HEK293 (cell line): ENCODE measurements around the gene ADAMTS4.

Experiments used
- CTCF ChIA-PET: fragments of 350-600 bp; formaldehyde crosslinking; extraction: SDS; loops from one replicate; lab custom pipeline; 2021; ENCODE audit warnings: antibody characterized with exemption; lab: Yijun Ruan, JAX
- POLR2A ChIA-PET: fragments of 300-600 bp; formaldehyde crosslinking; extraction: SDS; loops from one replicate; lab custom pipeline; 2020; ENCODE audit warnings: antibody characterized with exemption, inconsistent platforms; lab: Yijun Ruan, JAX
- H3K27ac ChIP-seq: fragments of 200-500 bp; sonication (Bioruptor generic); 2 replicates; pipeline ENCODE4 v1.5.1; 2014; ENCODE audit warnings: low read depth, low read length, control low read depth, inconsistent platforms; ENCODE audit errors: extremely low read depth
- H3K36me3 ChIP-seq, 2 experiments: fragments of 200-500 bp in 1 of 2; sonication (Bioruptor generic) in 1 of 2; 1 replicate in 1 of 2; 2 replicates in 1 of 2; pipeline ENCODE4 v1.5.1; 2014 to 2017; ENCODE audit warnings: inconsistent platforms in 2 of 2, low read length in 2 of 2; ENCODE audit not compliant: control insufficient read depth in 2 of 2, insufficient read depth in 1 of 2
- H3K4me1 ChIP-seq: fragments of 200-500 bp; sonication (Bioruptor generic); 2 replicates; pipeline ENCODE4 v1.5.1; 2014; ENCODE audit warnings: mild to moderate bottlenecking, low read length, inconsistent platforms; ENCODE audit not compliant: control insufficient read depth, insufficient read depth
- H3K4me3 ChIP-seq: 2 replicates; pipeline ENCODE4 v1.5.1; 2011; ENCODE audit warnings: low read depth, mild to moderate bottlenecking, control low read depth, low read length, moderate library complexity
- H3K9me3 ChIP-seq: fragments of 200-500 bp; sonication (Bioruptor generic); 2 replicates; pipeline ENCODE4 v1.5.1; 2014; ENCODE audit warnings: low read depth, low read length, inconsistent platforms; ENCODE audit not compliant: control insufficient read depth, insufficient read depth
- INSM2 ChIP-seq: fragments of 450-650 bp; formaldehyde crosslinking; IDR thresholded peaks from 2 replicates; pipeline ENCODE4 v1.5.1; 2016; ENCODE audit warnings: missing biosample characterization, missing genetic modification characterization
- KLF8 ChIP-seq: fragments of 450-650 bp; formaldehyde crosslinking; IDR thresholded peaks from 2 replicates; pipeline ENCODE4 v1.5.1; 2016; ENCODE audit warnings: missing biosample characterization, missing genetic modification characterization
- SCRT2 ChIP-seq: fragments of 450-650 bp; formaldehyde crosslinking; IDR thresholded peaks from 2 replicates; pipeline ENCODE4 v1.5.1; 2016; ENCODE audit warnings: missing biosample characterization, missing genetic modification characterization
- SP7 ChIP-seq: fragments of 450-650 bp; formaldehyde crosslinking; IDR thresholded peaks from 2 replicates; pipeline ENCODE4 v1.5.1; 2016; ENCODE audit warnings: missing biosample characterization, missing genetic modification characterization
- WT1 ChIP-seq: fragments of 450-650 bp; formaldehyde crosslinking; IDR thresholded peaks from 2 replicates; pipeline ENCODE4 v1.5.1; 2016; ENCODE audit warnings: missing biosample characterization, missing genetic modification characterization
- ZBTB17 ChIP-seq: fragments of 450-650 bp; formaldehyde crosslinking; IDR thresholded peaks from 2 replicates; pipeline ENCODE4 v1.5.1; 2016; ENCODE audit warnings: missing biosample characterization, missing genetic modification characterization
- ZBTB8A ChIP-seq: fragments of 450-650 bp; formaldehyde crosslinking; IDR thresholded peaks from 2 replicates; pipeline ENCODE4 v1.5.1; 2016; ENCODE audit warnings: missing biosample characterization, missing genetic modification characterization
- ZNF114 ChIP-seq: fragments of 450-650 bp; formaldehyde crosslinking; IDR thresholded peaks from 2 replicates; pipeline ENCODE4 v1.5.0; 2017; ENCODE audit warnings: missing biosample characterization, missing genetic modification characterization
- ZNF146 ChIP-seq: fragments of 450-650 bp; formaldehyde crosslinking; IDR thresholded peaks from 2 replicates; pipeline ENCODE4 v1.5.1; 2016; ENCODE audit warnings: missing biosample characterization, missing genetic modification characterization
- ZNF16 ChIP-seq: fragments of 450-650 bp; formaldehyde crosslinking; IDR thresholded peaks from 2 replicates; pipeline ENCODE4 v1.5.1; 2016; ENCODE audit warnings: low read depth, missing biosample characterization, missing genetic modification characterization
- ZNF2 ChIP-seq: fragments of 450-650 bp; formaldehyde crosslinking; IDR thresholded peaks from 2 replicates; pipeline ENCODE4 v1.5.1; 2016; ENCODE audit warnings: missing biosample characterization, missing genetic modification characterization
- ZNF366 ChIP-seq: fragments of 450-650 bp; formaldehyde crosslinking; conservative IDR thresholded peaks from 2 replicates; pipeline ENCODE4 v1.5.1; 2016; ENCODE audit warnings: missing biosample characterization, missing genetic modification characterization
- ZNF404 ChIP-seq: fragments of 450-650 bp; formaldehyde crosslinking; IDR thresholded peaks from 2 replicates; pipeline ENCODE4 v1.5.1; 2017; ENCODE audit warnings: missing biosample characterization, missing genetic modification characterization
- ZNF518A ChIP-seq: fragments of 450-650 bp; formaldehyde crosslinking; conservative IDR thresholded peaks from 2 replicates; pipeline ENCODE4 v1.5.1; 2016; ENCODE audit warnings: low read depth, missing biosample characterization, missing genetic modification characterization
- ZNF558 ChIP-seq: fragments of 450-650 bp; formaldehyde crosslinking; IDR thresholded peaks from 2 replicates; pipeline ENCODE4 v1.5.1; 2016; ENCODE audit warnings: missing biosample characterization, missing genetic modification characterization
- ZNF610 ChIP-seq: fragments of 450-650 bp; formaldehyde crosslinking; IDR thresholded peaks from 2 replicates; pipeline ENCODE4 v1.5.1; 2016; ENCODE audit warnings: missing biosample characterization, missing genetic modification characterization, borderline replicate concordance
- ZNF654 ChIP-seq: fragments of 450-650 bp; formaldehyde crosslinking; IDR thresholded peaks from 2 replicates; pipeline ENCODE4 v1.5.1; 2016; ENCODE audit warnings: low read depth, missing biosample characterization, missing genetic modification characterization
- ZNF830 ChIP-seq: fragments of 450-650 bp; IDR thresholded peaks from 2 replicates; pipeline ENCODE4 v1.5.0; 2018; ENCODE audit warnings: missing biosample characterization, missing genetic modification characterization, low read depth, mild to moderate bottlenecking, moderate library complexity
- TF ChIP-seq, protein P1 (sequence below): fragments of 450-650 bp; formaldehyde crosslinking; IDR thresholded peaks from 2 replicates; pipeline ENCODE4 v1.5.1; 2016; ENCODE audit warnings: missing biosample characterization, missing genetic modification characterization
- TF ChIP-seq, protein P2 (sequence below): fragments of 450-650 bp; formaldehyde crosslinking; IDR thresholded peaks from 2 replicates; pipeline ENCODE4 v1.5.1; 2016; ENCODE audit warnings: missing biosample characterization, missing genetic modification characterization

The ADAMTS4 gene

GRCh38 chr1:161229896-161230295 lies 31.0 kb upstream of the ADAMTS4 start:
- TF ChIP-seq INSM2 (tag by site-specific recombination) (no peak), ZNF16 (tag by site-specific recombination) (no peak)
- TF ChIP-seq, all 188 proteins: peak for 0
- H3K4me1 ChIP-seq = peaks cover 4% of the 10 kb centered on the region; the same call in 1 of the 2 replicates
- no peaks in the 10 kb centered on the region for H3K9me3 ChIP-seq
- peaks cover 0 to 33% of the 10 kb centered on the region in 2 experiments; a peak in 1 of 3 replicates for H3K36me3 ChIP-seq
- POLR2A ChIA-PET = interaction anchor here (1.4 kb wide), 1 partner anchor 60 kb away, joined by 3 read pairs; no protein-coding TSS in a partner anchor
- CTCF ChIA-PET = interaction anchor here (0.5 to 9.7 kb wide), 12 partner anchors 10 to 512 kb away, joined by 3 to 146 read pairs (median 5); partner anchors contain the start of gene NR1I3
- H3K27ac ChIP-seq = no peak overlapping the region
- no peak overlapping the region for H3K4me3 ChIP-seq

- peaks cover 0 to 33% of the 10 kb centered on the region in 2 experiments; a peak in 1 of 3 replicates for H3K36me3 ChIP-seq
- TF ChIP-seq ZNF830 (tag by site-specific recombination) = no peak
- TF ChIP-seq WT1 = no peak
- TF ChIP-seq KLF8 (tag by site-specific recombination) = no peak
- TF ChIP-seq ZBTB8A = no peak
- TF ChIP-seq SCRT2 (tag by site-specific recombination) = no peak
- no peak overlapping the region for H3K4me3 ChIP-seq
- peaks cover 4% of the 10 kb centered on the region; the same call in 1 of the 2 replicates for H3K4me1 ChIP-seq
- H3K9me3 ChIP-seq = no peaks in the 10 kb centered on the region
- POLR2A ChIA-PET = no interaction called here
- CTCF ChIA-PET = interaction anchor here (0.7 to 9.7 kb wide), 19 partner anchors 12 to 161 kb away, joined by 3 to 146 read pairs (median 7); partner anchors contain the start of genes NR1I3 and PCP4L1
- H3K27ac ChIP-seq = no peak overlapping the region
These were observed 29.2 kb upstream of the ADAMTS4 start for GRCh38 chr1:161228032-161228431.

- H3K9me3 ChIP-seq = no peaks in the 10 kb centered on the region
- no peak overlapping the region; the same call in 1 of the 2 replicates for H3K27ac ChIP-seq
- ChIA-PET CTCF (interaction anchor here (0.7 to 9.7 kb wide), 35 partner anchors 8 to 592 kb away, joined by 3 to 146 read pairs (median 5); partner anchors contain the start of genes ADAMTS4, FCER1G, NDUFS2 and NR1I3), POLR2A (no interaction called here)
- H3K4me1 ChIP-seq = peaks cover 4% of the 10 kb centered on the region; the same call in 1 of the 2 replicates
- H3K36me3 ChIP-seq = peaks cover 0 to 33% of the 10 kb centered on the region in 2 experiments; a peak in 1 of 3 replicates
- H3K4me3 ChIP-seq = peak overlapping the region; percentile 21
- TF ChIP-seq ZNF146 (tag by site-specific recombination) (no peak), ZNF654 (tag by site-specific recombination) (peak; percentile 70), ZNF518A (tag by site-specific recombination) (no peak), ZNF610 (tag by site-specific recombination) (no peak), ZBTB17 (tag by site-specific recombination) (peak; percentile 80), SP7 (tag by site-specific recombination) (peak; percentile 22), ZNF16 (tag by site-specific recombination) (no peak), ZNF114 (no peak), ZNF366 (tag by site-specific recombination) (peak; percentile 64; the same call in 1 of the 2 replicates), ZNF558 (no peak), ZNF2 (tag by site-specific recombination) (peak; percentile 97), ZNF404 (no peak)
- TF ChIP-seq, protein P1, sequence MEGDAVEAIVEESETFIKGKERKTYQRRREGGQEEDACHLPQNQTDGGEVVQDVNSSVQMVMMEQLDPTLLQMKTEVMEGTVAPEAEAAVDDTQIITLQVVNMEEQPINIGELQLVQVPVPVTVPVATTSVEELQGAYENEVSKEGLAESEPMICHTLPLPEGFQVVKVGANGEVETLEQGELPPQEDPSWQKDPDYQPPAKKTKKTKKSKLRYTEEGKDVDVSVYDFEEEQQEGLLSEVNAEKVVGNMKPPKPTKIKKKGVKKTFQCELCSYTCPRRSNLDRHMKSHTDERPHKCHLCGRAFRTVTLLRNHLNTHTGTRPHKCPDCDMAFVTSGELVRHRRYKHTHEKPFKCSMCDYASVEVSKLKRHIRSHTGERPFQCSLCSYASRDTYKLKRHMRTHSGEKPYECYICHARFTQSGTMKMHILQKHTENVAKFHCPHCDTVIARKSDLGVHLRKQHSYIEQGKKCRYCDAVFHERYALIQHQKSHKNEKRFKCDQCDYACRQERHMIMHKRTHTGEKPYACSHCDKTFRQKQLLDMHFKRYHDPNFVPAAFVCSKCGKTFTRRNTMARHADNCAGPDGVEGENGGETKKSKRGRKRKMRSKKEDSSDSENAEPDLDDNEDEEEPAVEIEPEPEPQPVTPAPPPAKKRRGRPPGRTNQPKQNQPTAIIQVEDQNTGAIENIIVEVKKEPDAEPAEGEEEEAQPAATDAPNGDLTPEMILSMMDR (tag by site-specific recombination) = peak; percentile 78; the same call in 1 of the 2 replicates
- TF ChIP-seq, protein P2, sequence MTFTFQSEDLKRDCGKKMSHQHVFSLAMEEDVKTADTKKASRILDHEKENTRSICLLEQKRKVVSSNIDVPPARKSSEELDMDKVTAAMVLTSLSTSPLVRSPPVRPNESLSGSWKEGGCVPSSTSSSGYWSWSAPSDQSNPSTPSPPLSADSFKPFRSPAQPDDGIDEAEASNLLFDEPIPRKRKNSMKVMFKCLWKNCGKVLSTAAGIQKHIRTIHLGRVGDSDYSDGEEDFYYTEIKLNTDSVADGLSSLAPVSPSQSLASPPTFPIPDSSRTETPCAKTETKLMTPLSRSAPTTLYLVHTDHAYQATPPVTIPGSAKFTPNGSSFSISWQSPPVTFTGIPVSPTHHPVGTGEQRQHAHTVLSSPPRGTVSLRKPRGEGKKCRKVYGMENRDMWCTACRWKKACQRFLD (tag by site-specific recombination) = no peak
These were observed 28.5 kb upstream of the ADAMTS4 start for GRCh38 chr1:161227196-161227871.
